ENCODE results near the gene FBXO46. TPM values are rescaled to one million over a fixed set of nuclear protein-coding genes. Genes with fewer than 3 reads are reported as not detected.
"Not testable (repeated sequence)": the region's sequence is repeated elsewhere in the genome, so short reads cannot be mapped to it uniquely, and the experiment has no call there.

Gene FBXO46
- total and polyA plus RNA-seq, 2 donors (not counting 1 experiment from before 2014, with no cell fraction given) = 19.9 to 44.5 TPM

GRCh38 chr19:45728683-45729082, 2.0 kb downstream of the FBXO46 start:
- H2AFZ ChIP-seq (ENCODE audit: insufficient read depth, low read depth, low read length, poor library complexity, severe bottlenecking); H3K36me3 ChIP-seq (replicated peaks in 1 of 2; ENCODE audit: control extremely low read depth in 1 of 2, control insufficient read depth in 1 of 2, extremely low read depth in 1 of 2, insufficient read depth in 2 of 2, low read length in 1 of 2); H3K9ac ChIP-seq (ENCODE audit: low read length); H3K27me3 Mint-ChIP-seq; DNase-seq; H3K4me3 Mint-ChIP-seq; H3K4me2 ChIP-seq (replicated peaks; ENCODE audit: low read depth, low read length, poor library complexity, severe bottlenecking); intact Hi-C loops (cut with micrococcal nuclease); H3K9me3 Mint-ChIP-seq (ENCODE audit: insufficient read depth); ATAC-seq (ENCODE audit: low read depth); H3K27ac Mint-ChIP-seq; H3K4me3 ChIP-seq (ENCODE audit: control extremely low read depth in 1 of 5, extremely low read depth in 1 of 5, insufficient read depth in 1 of 5, low read depth in 2 of 5, low read length in 4 of 5); H3K9me3 ChIP-seq (ENCODE audit: control extremely low read depth in 1 of 3, control insufficient read depth in 2 of 3, insufficient read depth in 1 of 3, low read length in 2 of 3); H3K27ac ChIP-seq (ENCODE audit: low read length in 2 of 2); H3K27me3 ChIP-seq (replicated peaks in 1 of 4; ENCODE audit: control extremely low read depth in 1 of 4, control insufficient read depth in 3 of 4, insufficient read depth in 4 of 4, low read length in 3 of 4); CTCF ChIA-PET: not testable (repeated sequence)
- WGBS (ENCODE audit: insufficient coverage) = 98% methylated on average over 18 of the region's 18 CpGs
- H3K79me2 ChIP-seq (ENCODE audit: control insufficient read depth, insufficient read depth, low read length) = peaks cover 74% of the 10 kb centered on the region
- peaks cover 11 to 25% of the 10 kb centered on the region in 2 donors for H3K4me1 ChIP-seq (ENCODE audit: control insufficient read depth in 2 of 2, insufficient read depth in 2 of 2, low read length in 2 of 2)
- H3K4me1 Mint-ChIP-seq = peaks cover 28% of the 10 kb centered on the region
- H4K20me1 ChIP-seq (ENCODE audit: control insufficient read depth, insufficient read depth, low read length, poor library complexity, severe bottlenecking) = peaks cover 42% of the 10 kb centered on the region
- POLR2A ChIA-PET = interaction anchor here (0.7 kb wide), 1 partner anchor 14 kb away, joined by 3 read pairs; no protein-coding TSS in a partner anchor

DNA sequence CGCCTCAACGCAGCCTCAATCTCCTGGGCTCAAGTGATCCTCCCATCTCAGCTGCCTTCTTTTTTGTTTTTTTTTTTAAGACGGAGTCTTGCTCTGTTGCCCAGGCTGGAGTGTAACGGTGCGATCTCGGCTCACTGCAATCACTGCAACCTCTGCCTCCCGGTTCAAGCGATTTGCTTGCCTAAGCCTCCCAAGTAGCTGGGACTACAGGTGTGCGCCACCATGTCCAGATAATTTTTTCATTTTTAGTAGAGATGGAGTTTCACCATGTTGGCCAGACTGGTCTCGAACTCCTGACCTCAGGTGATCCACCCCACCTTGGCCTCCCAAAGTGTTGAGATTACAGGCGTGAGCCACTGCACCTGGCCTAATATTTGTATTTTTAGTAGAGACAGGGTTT, 10.6 kb downstream of the FBXO46 start:
- H3K9me3 Mint-ChIP-seq (ENCODE audit: insufficient read depth); ATAC-seq (ENCODE audit: low read depth); H3K9ac ChIP-seq (ENCODE audit: low read length); H3K4me2 ChIP-seq (replicated peaks; ENCODE audit: low read depth, low read length, poor library complexity, severe bottlenecking); H3K27me3 ChIP-seq (replicated peaks in 1 of 4; ENCODE audit: control extremely low read depth in 1 of 4, control insufficient read depth in 3 of 4, insufficient read depth in 4 of 4, low read length in 3 of 4); H3K27ac ChIP-seq (ENCODE audit: low read length in 2 of 2); H2AFZ ChIP-seq (ENCODE audit: insufficient read depth, low read depth, low read length, poor library complexity, severe bottlenecking); intact Hi-C loops (cut with micrococcal nuclease); H3K4me3 Mint-ChIP-seq; H3K4me3 ChIP-seq (ENCODE audit: control extremely low read depth in 1 of 5, extremely low read depth in 1 of 5, insufficient read depth in 1 of 5, low read depth in 2 of 5, low read length in 4 of 5); H3K27me3 Mint-ChIP-seq; DNase-seq; H3K9me3 ChIP-seq (ENCODE audit: control extremely low read depth in 1 of 3, control insufficient read depth in 2 of 3, insufficient read depth in 1 of 3, low read length in 2 of 3); H3K27ac Mint-ChIP-seq; POLR2A ChIA-PET: not testable (repeated sequence)
- CTCF ChIA-PET = interaction anchor here (1.2 kb wide), 1 partner anchor 39 kb away, joined by 3 read pairs; no protein-coding TSS in a partner anchor
- Histone ChIP-seq H4K20me1 (ENCODE audit: control insufficient read depth, insufficient read depth, low read length, poor library complexity, severe bottlenecking) (peaks cover 20% of the 10 kb centered on the region), H3K79me2 (ENCODE audit: control insufficient read depth, insufficient read depth, low read length) (peaks cover 86% of the 10 kb centered on the region), H3K4me1 (ENCODE audit: control insufficient read depth in 2 of 2, insufficient read depth in 2 of 2, low read length in 2 of 2) (peaks cover 18 to 24% of the 10 kb centered on the region in 2 donors), H3K36me3 (replicated peaks in 1 of 2; ENCODE audit: control extremely low read depth in 1 of 2, control insufficient read depth in 1 of 2, extremely low read depth in 1 of 2, insufficient read depth in 2 of 2, low read length in 1 of 2) (peaks cover 2 to 13% of the 10 kb centered on the region in 2 experiments)
- WGBS (ENCODE audit: insufficient coverage) = 98% methylated on average over 7 of the region's 11 CpGs
- peaks cover 30% of the 10 kb centered on the region for H3K4me1 Mint-ChIP-seq
